SK-N-MC (cell line): ENCODE measurements around the gene MUC3A.

Source experiments
- EZH2 ChIP-seq: fragments of 200-600 bp; sonication (generic); IDR thresholded peaks from one replicate; pipeline ENCODE4 v1.6.1; 2017; ENCODE audit warnings: antibody characterized with exemption
- FOXP2 ChIP-seq: optimal IDR thresholded peaks from 2 replicates; pipeline ENCODE3; 2011; ENCODE audit warnings: mild to moderate bottlenecking, moderate library complexity; ENCODE audit not compliant: insufficient read depth; ENCODE audit errors: extremely low read length, control extremely low read depth
- POLR2AphosphoS5 ChIP-seq: IDR thresholded peaks from 2 replicates; pipeline ENCODE4 v1.6.1; 2012; ENCODE audit warnings: mild to moderate bottlenecking, low read depth, low read length, borderline replicate concordance

GRCh38 chr7:100975371-100975821 is 26.1 kb downstream of the MUC3A start:
- TF ChIP-seq FOXP2, result no peak
- no peak for TF ChIP-seq EZH2
- no peak for TF ChIP-seq POLR2AphosphoS5
